Measurements from ENCODE around the gene DACH1.

Gene DACH1

GRCh38 chr13:71681901-71682613 lies 184.9 kb downstream of the DACH1 start:
- FAIRE-seq, result no peak
- TF ChIP-seq POLR2A (IDR thresholded peaks at IDR 0.05; ENCODE audit: low read depth, low read length), result no peak
- TF ChIP-seq TAF1 (IDR thresholded peaks at IDR 0.05; ENCODE audit: borderline replicate concordance, low read depth, low read length), result no peak
- TF ChIP-seq POLR2AphosphoS5 (IDR thresholded peaks at IDR 0.05; ENCODE audit: low read depth, low read length), result no peak
- DNase-seq (ENCODE audit: insufficient read length), result no peak

GRCh38 chr13:71677124-71677523 lies 189.9 kb downstream of the DACH1 start:
- DNase-seq (ENCODE audit: insufficient read length), result no peak
- FAIRE-seq, result no peak
- TF ChIP-seq TAF1 (IDR thresholded peaks at IDR 0.05; ENCODE audit: borderline replicate concordance, low read depth, low read length), result no peak
- TF ChIP-seq POLR2A (IDR thresholded peaks at IDR 0.05; ENCODE audit: low read depth, low read length), result no peak
- no peak for TF ChIP-seq POLR2AphosphoS5 (IDR thresholded peaks at IDR 0.05; ENCODE audit: low read depth, low read length)

GRCh38 chr13:71672512-71672911 lies 194.5 kb downstream of the DACH1 start:
- DNase-seq (ENCODE audit: insufficient read length) (no peak), FAIRE-seq (no peak)
- TF ChIP-seq POLR2A (IDR thresholded peaks at IDR 0.05; ENCODE audit: low read depth, low read length) (no peak), POLR2AphosphoS5 (IDR thresholded peaks at IDR 0.05; ENCODE audit: low read depth, low read length) (no peak), TAF1 (IDR thresholded peaks at IDR 0.05; ENCODE audit: borderline replicate concordance, low read depth, low read length) (no peak)

GRCh38 chr13:71663431-71663830 lies 203.6 kb downstream of the DACH1 start:
- no peak for DNase-seq (ENCODE audit: insufficient read length)
- TF ChIP-seq POLR2A (IDR thresholded peaks at IDR 0.05; ENCODE audit: low read depth, low read length) (no peak), POLR2AphosphoS5 (IDR thresholded peaks at IDR 0.05; ENCODE audit: low read depth, low read length) (no peak), TAF1 (IDR thresholded peaks at IDR 0.05; ENCODE audit: borderline replicate concordance, low read depth, low read length) (no peak)
- FAIRE-seq, result no peak

GRCh38 chr13:71661921-71662320 lies 205.1 kb downstream of the DACH1 start:
- FAIRE-seq, result no peak
- TF ChIP-seq TAF1 (IDR thresholded peaks at IDR 0.05; ENCODE audit: borderline replicate concordance, low read depth, low read length) (no peak), POLR2AphosphoS5 (IDR thresholded peaks at IDR 0.05; ENCODE audit: low read depth, low read length) (no peak), POLR2A (IDR thresholded peaks at IDR 0.05; ENCODE audit: low read depth, low read length) (no peak)
- no peak for DNase-seq (ENCODE audit: insufficient read length)

GRCh38 chr13:71659404-71659803 lies 207.6 kb downstream of the DACH1 start:
- no peak for DNase-seq (ENCODE audit: insufficient read length)
- no peak for FAIRE-seq

GRCh38 chr13:71645467-71645866 lies 221.5 kb downstream of the DACH1 start:
- TF ChIP-seq POLR2A (IDR thresholded peaks at IDR 0.05; ENCODE audit: low read depth, low read length) (no peak), TAF1 (IDR thresholded peaks at IDR 0.05; ENCODE audit: borderline replicate concordance, low read depth, low read length) (no peak), POLR2AphosphoS5 (IDR thresholded peaks at IDR 0.05; ENCODE audit: low read depth, low read length) (no peak)
- FAIRE-seq, result no peak
- no peak for DNase-seq (ENCODE audit: insufficient read length)

More at GRCh38 chr13:71659404-71659803, 207.6 kb downstream of the DACH1 start:
- TF ChIP-seq POLR2A (IDR thresholded peaks at IDR 0.05; ENCODE audit: low read depth, low read length) (no peak), TAF1 (IDR thresholded peaks at IDR 0.05; ENCODE audit: borderline replicate concordance, low read depth, low read length) (no peak), POLR2AphosphoS5 (IDR thresholded peaks at IDR 0.05; ENCODE audit: low read depth, low read length) (no peak)

GRCh38 chr13:71644579-71644978 lies 222.4 kb downstream of the DACH1 start:
- no peak for DNase-seq (ENCODE audit: insufficient read length)
- FAIRE-seq, result no peak
- TF ChIP-seq POLR2A (IDR thresholded peaks at IDR 0.05; ENCODE audit: low read depth, low read length) (no peak), TAF1 (IDR thresholded peaks at IDR 0.05; ENCODE audit: borderline replicate concordance, low read depth, low read length) (no peak), POLR2AphosphoS5 (IDR thresholded peaks at IDR 0.05; ENCODE audit: low read depth, low read length) (no peak)

GRCh38 chr13:71643448-71643860 lies 223.6 kb downstream of the DACH1 start:
- FAIRE-seq, result no peak
- TF ChIP-seq POLR2A (IDR thresholded peaks at IDR 0.05; ENCODE audit: low read depth, low read length), result no peak

GRCh38 chr13:71638751-71639150 lies 228.3 kb downstream of the DACH1 start:
- no peak for DNase-seq (ENCODE audit: insufficient read length)

More at GRCh38 chr13:71643448-71643860, 223.6 kb downstream of the DACH1 start:
- DNase-seq (ENCODE audit: insufficient read length), result no peak

GRCh38 chr13:71634602-71635443 lies 232.2 kb downstream of the DACH1 start:
- DNase-seq (ENCODE audit: insufficient read length) (no peak), FAIRE-seq (no peak)
- TF ChIP-seq POLR2A (IDR thresholded peaks at IDR 0.05; ENCODE audit: low read depth, low read length) (no peak), TAF1 (IDR thresholded peaks at IDR 0.05; ENCODE audit: borderline replicate concordance, low read depth, low read length) (no peak), POLR2AphosphoS5 (IDR thresholded peaks at IDR 0.05; ENCODE audit: low read depth, low read length) (no peak)

More at GRCh38 chr13:71638751-71639150, 228.3 kb downstream of the DACH1 start:
- TF ChIP-seq POLR2AphosphoS5 (IDR thresholded peaks at IDR 0.05; ENCODE audit: low read depth, low read length), result no peak
- no peak for TF ChIP-seq POLR2A (IDR thresholded peaks at IDR 0.05; ENCODE audit: low read depth, low read length)
- no peak for TF ChIP-seq TAF1 (IDR thresholded peaks at IDR 0.05; ENCODE audit: borderline replicate concordance, low read depth, low read length)
- no peak for FAIRE-seq

GRCh38 chr13:71634182-71634581 lies 232.8 kb downstream of the DACH1 start:
- FAIRE-seq (no peak), DNase-seq (ENCODE audit: insufficient read length) (no peak)
- TF ChIP-seq POLR2AphosphoS5 (IDR thresholded peaks at IDR 0.05; ENCODE audit: low read depth, low read length) (no peak), TAF1 (IDR thresholded peaks at IDR 0.05; ENCODE audit: borderline replicate concordance, low read depth, low read length) (no peak), POLR2A (IDR thresholded peaks at IDR 0.05; ENCODE audit: low read depth, low read length) (no peak)
